NT2/D1 (cell line): ENCODE results near the gene STAU1.

ENCODE experiments used
- SUZ12 ChIP-seq: IDR thresholded peaks from 2 replicates; pipeline ENCODE4 v1.6.1; 2011; ENCODE audit not compliant: insufficient read length, insufficient read depth; ENCODE audit errors: extremely low read depth
- YY1 ChIP-seq: IDR thresholded peaks from 2 replicates; pipeline ENCODE4 v1.6.1; 2011; ENCODE audit not compliant: insufficient read length, insufficient read depth

DNA sequence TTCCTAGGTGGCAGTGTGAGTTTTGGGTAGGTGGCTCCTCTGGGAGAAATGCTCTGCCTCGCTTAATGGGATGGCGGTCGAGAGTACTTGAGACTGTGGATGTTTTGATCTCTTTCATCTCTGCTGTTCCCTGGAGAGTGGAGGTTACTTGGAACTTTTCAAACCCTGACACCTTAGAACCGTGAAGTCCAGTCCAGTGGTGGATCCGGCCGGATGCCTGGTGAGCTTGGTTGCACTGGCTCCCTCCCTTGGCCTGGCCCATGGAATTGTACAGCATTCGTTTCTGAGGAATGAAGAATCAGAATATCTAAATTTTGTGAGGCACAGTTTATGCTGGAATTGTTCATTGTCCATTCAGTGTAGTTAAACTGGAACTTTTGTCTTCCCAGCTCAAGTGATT, 91.0 kb downstream of the STAU1 start:
- TF ChIP-seq SUZ12 = no peak
- TF ChIP-seq YY1 = no peak
